ENCODE data around the gene DGKG.

The DGKG gene

GRCh38 chr3:186367631-186368030 lies 5.6 kb upstream of the DGKG start:
- no peak for DNase-seq (ENCODE audit: low spot score)

- DNase-seq (ENCODE audit: low spot score), result no peak
Observed at GRCh38 chr3:186366206-186366605, 4.2 kb upstream of the DGKG start.

- no peak for DNase-seq (ENCODE audit: low spot score)
Observed at GRCh38 chr3:186365202-186365974, 3.4 kb upstream of the DGKG start.

- DNase-seq (ENCODE audit: low spot score), result no peak
Observed at GRCh38 chr3:186362988-186363387, 954 bp upstream of the DGKG start.

GRCh38 chr3:186362537-186362842 lies 456 bp upstream of the DGKG start:
- no peak for DNase-seq (ENCODE audit: low spot score)

GRCh38 chr3:186361246-186361761 lies 730 bp downstream of the DGKG start:
- no peak for DNase-seq (ENCODE audit: low spot score)

- no peak for DNase-seq (ENCODE audit: low spot score)
Observed at GRCh38 chr3:186360779-186361178, 1.3 kb downstream of the DGKG start.

GRCh38 chr3:186359078-186359477 lies 3.0 kb downstream of the DGKG start:
- DNase-seq (ENCODE audit: low spot score), result no peak

- no peak for DNase-seq (ENCODE audit: low spot score)
Observed at GRCh38 chr3:186356152-186356551, 5.9 kb downstream of the DGKG start.

GRCh38 chr3:186354100-186354499 lies 7.9 kb downstream of the DGKG start:
- DNase-seq (ENCODE audit: low spot score), result no peak

GRCh38 chr3:186352369-186352768 lies 9.7 kb downstream of the DGKG start:
- no peak for DNase-seq (ENCODE audit: low spot score)

GRCh38 chr3:186342197-186342596 lies 19.8 kb downstream of the DGKG start:
- no peak for DNase-seq (ENCODE audit: low spot score)

GRCh38 chr3:186340204-186340603 lies 21.8 kb downstream of the DGKG start:
- no peak for DNase-seq (ENCODE audit: low spot score)

GRCh38 chr3:186339180-186339918 lies 22.7 kb downstream of the DGKG start:
- no peak for DNase-seq (ENCODE audit: low spot score)

GRCh38 chr3:186333256-186333655 lies 28.8 kb downstream of the DGKG start:
- DNase-seq (ENCODE audit: low spot score), result no peak

GRCh38 chr3:186330772-186331460 lies 31.1 kb downstream of the DGKG start:
- no peak for DNase-seq (ENCODE audit: low spot score)

GRCh38 chr3:186329589-186329988 lies 32.4 kb downstream of the DGKG start:
- DNase-seq (ENCODE audit: low spot score), result no peak

- DNase-seq (ENCODE audit: low spot score), result no peak
Observed at GRCh38 chr3:186327912-186328487, 34.0 kb downstream of the DGKG start.

GRCh38 chr3:186322761-186323160 lies 39.3 kb downstream of the DGKG start:
- no peak for DNase-seq (ENCODE audit: low spot score)

GRCh38 chr3:186321746-186322145 lies 40.3 kb downstream of the DGKG start:
- no peak for DNase-seq (ENCODE audit: low spot score)

- DNase-seq (ENCODE audit: low spot score), result no peak
Observed at GRCh38 chr3:186320862-186321568, 41.0 kb downstream of the DGKG start.

- no peak for DNase-seq (ENCODE audit: low spot score)
Observed at GRCh38 chr3:186319945-186320344, 42.1 kb downstream of the DGKG start.
